Endothelial cell of umbilical vein (primary cell): ENCODE results near the gene KIF9. TPM values are rescaled to one million over a fixed set of nuclear protein-coding genes. Genes with fewer than 3 reads are reported as not detected.

Experiments used
- BruUV-seq: library from RNA; stranded (reverse); fragments of 400-500 nt; replicated peaks from 2 replicates; lab custom pipeline; 2021; lab: Mats Ljungman, UMichigan
- CTCF ChIA-PET: fragments of 300-600, 350-600 bp; sonication (Branson Sonifier 250); formaldehyde crosslinking; loops from one replicate; lab custom pipeline; 2021; ENCODE audit warnings: antibody characterized with exemption, inconsistent platforms; lab: Charles Lee
- POLR2A ChIA-PET: fragments of 300-600, 350-600 bp; sonication (Branson Sonifier 250); formaldehyde crosslinking; loops from one replicate; lab custom pipeline; 2021; ENCODE audit warnings: antibody characterized with exemption, inconsistent platforms; lab: Charles Lee
- DNase-seq: peaks from one replicate; pipeline ENCODE4 v3.0.0-alpha.2; 2011; ENCODE audit warnings: low read depth, low spot score
- FAIRE-seq: peaks from 2 replicates; lab custom pipeline; 2011; peaks lifted over from hg19 to GRCh38; lab: Jason Lieb, UNC
- H2AFZ ChIP-seq: 2 replicates; pipeline ENCODE4 v1.6.0; 2012; ENCODE audit warnings: low read depth, low read length, control low read depth, inconsistent platforms
- H3K27ac ChIP-seq: 2 replicates; pipeline ENCODE4 v1.5.1; 2011; ENCODE audit warnings: low read depth, mild to moderate bottlenecking, control low read depth, low read length, moderate library complexity; ENCODE audit not compliant: insufficient read depth
- H3K27me3 ChIP-seq, 2 experiments: 2 replicates each; pipeline versions ENCODE4 v1.6.0 to v1.6.1; 2011; ENCODE audit warnings: low read length in 2 of 2, mixed read lengths in 1 of 2; ENCODE audit not compliant: control insufficient read depth in 2 of 2, insufficient read depth in 2 of 2
- H3K36me3 ChIP-seq, 2 experiments: 2 replicates in 1 of 2; 3 replicates in 1 of 2; pipeline ENCODE4 v1.5.1; 2011; ENCODE audit warnings: low read length in 2 of 2, mild to moderate bottlenecking in 1 of 2, moderate library complexity in 1 of 2; ENCODE audit not compliant: control insufficient read depth in 2 of 2, insufficient read depth in 2 of 2; ENCODE audit errors: extremely low read depth in 1 of 2
- H3K4me1 ChIP-seq: 3 replicates; pipeline ENCODE4 v1.5.1; 2011; ENCODE audit warnings: mild to moderate bottlenecking, low read length; ENCODE audit not compliant: control insufficient read depth, insufficient read depth; ENCODE audit errors: extremely low read depth
- H3K4me2 ChIP-seq: 2 replicates; pipeline ENCODE4 v1.6.1; 2011; ENCODE audit warnings: low read length, control low read depth, mixed read lengths; ENCODE audit not compliant: insufficient read depth
- H3K4me3 ChIP-seq, 3 experiments: fragments of 200-600 bp in 1 of 3; sonication (generic), shearing (Covaris generic) in 1 of 3; replicated peaks in 1 of 3; 2 replicates each; pipeline ENCODE4 v1.5.1; 2011 to 2016; ENCODE audit warnings: control low read depth in 3 of 3, low read length in 3 of 3, mild to moderate bottlenecking in 2 of 3, inconsistent platforms in 1 of 3, low read depth in 1 of 3, moderate library complexity in 1 of 3; ENCODE audit not compliant: insufficient read depth in 1 of 3
- H3K79me2 ChIP-seq: 2 replicates; pipeline ENCODE4 v1.6.0; 2012; ENCODE audit warnings: low read length, inconsistent platforms; ENCODE audit not compliant: control insufficient read depth, insufficient read depth
- H3K9ac ChIP-seq: replicated peaks from 2 replicates; pipeline ENCODE3; 2011; ENCODE audit warnings: low read length, control low read depth; ENCODE audit not compliant: insufficient read depth; ENCODE audit errors: extremely low read depth
- H3K9me1 ChIP-seq: replicated peaks from 3 replicates; pipeline ENCODE4 v1.6.0; 2011; ENCODE audit warnings: mild to moderate bottlenecking, low read length; ENCODE audit not compliant: control insufficient read depth, insufficient read depth; ENCODE audit errors: extremely low read depth
- H3K9me3 ChIP-seq: replicated peaks from 2 replicates; pipeline ENCODE4 v1.5.1; 2012; ENCODE audit warnings: low read length, inconsistent platforms; ENCODE audit not compliant: control insufficient read depth, insufficient read depth
- H4K20me1 ChIP-seq: replicated peaks from 2 replicates; pipeline ENCODE3; 2011; ENCODE audit warnings: mild to moderate bottlenecking, low read length; ENCODE audit not compliant: control insufficient read depth, insufficient read depth; ENCODE audit errors: extremely low read depth
- EZH2 ChIP-seq: IDR thresholded peaks from 2 replicates; pipeline ENCODE4 v1.6.1; 2012; ENCODE audit warnings: borderline replicate concordance, low read depth, mild to moderate bottlenecking, moderate library complexity, low read length, inconsistent platforms; ENCODE audit not compliant: severe bottlenecking
- FOS ChIP-seq: IDR thresholded peaks from 2 replicates; pipeline ENCODE4 v1.6.1; 2011; ENCODE audit warnings: mild to moderate bottlenecking, low read length, moderate library complexity, borderline replicate concordance; ENCODE audit not compliant: insufficient read depth
- GATA2 ChIP-seq: IDR thresholded peaks from 2 replicates; pipeline ENCODE4 v1.7.0; 2011; ENCODE audit warnings: low read depth, mild to moderate bottlenecking, moderate library complexity, mixed read lengths, low read length; ENCODE audit not compliant: insufficient read length, insufficient read depth
- JUN ChIP-seq: IDR thresholded peaks from 2 replicates; pipeline ENCODE4 v1.6.1; 2011; ENCODE audit warnings: borderline replicate concordance, low read depth; ENCODE audit not compliant: insufficient read length, insufficient read depth
- MYC ChIP-seq: IDR thresholded peaks from one replicate; pipeline ENCODE4 v1.6.1; 2011; ENCODE audit warnings: mild to moderate bottlenecking, low read depth, low read length
- POLR2A ChIP-seq: IDR thresholded peaks from 2 replicates; pipeline ENCODE4 v1.6.1; 2012; ENCODE audit warnings: low read depth, mild to moderate bottlenecking, control low read depth, low read length
- POLR2AphosphoS5 ChIP-seq: IDR thresholded peaks from 2 replicates; pipeline ENCODE4 v1.6.1; 2012; ENCODE audit warnings: low read depth, mild to moderate bottlenecking, control low read depth, low read length, moderate library complexity; ENCODE audit not compliant: insufficient read depth
- dilution Hi-C: fragments of 300-500 bp; cut with MboI; formaldehyde crosslinking; loops from one replicate; pipeline ENCODE4 v1.15.0; 2019; ENCODE audit warnings: low sequenced_read_pairs; ENCODE audit not compliant: extremely low pct_ligation_motif_present
- intact Hi-C: fragments of 100-400 bp; cut with micrococcal nuclease; formaldehyde crosslinking; loops from one replicate; pipeline ENCODE4 v1.10.0; 2022
- polyA plus RNA-seq, 4 experiments: library from polyadenylated mRNA; depleted of rRNA in 3 of 4; stranded (reverse) in 3 of 4; unstranded in 1 of 4; fragments of >200 nt; gene quantifications; 2 replicates each; pipeline versions ENCODE4 v1.2.1 to v1.2.3, GENCODE V29; 2011 to 2012; ENCODE audit warnings: missing spikeins in 1 of 4
- total RNA-seq: library from RNA; stranded (reverse); gene quantifications from 2 replicates; pipeline ENCODE4 v1.2.3, GENCODE V29; 2021
- TF ChIP-seq, protein P1 (sequence below), 2 donors: IDR thresholded peaks; 1 replicate in 1 of 2; 2 replicates in 1 of 2; pipeline ENCODE4 v1.5.1; 2011; ENCODE audit warnings: low read length in 2 of 2, mild to moderate bottlenecking in 2 of 2, moderate library complexity in 2 of 2, control low read depth in 1 of 2, inconsistent platforms in 1 of 2, low read depth in 1 of 2; ENCODE audit not compliant: insufficient read depth in 1 of 2; ENCODE audit errors: extremely low read depth in 1 of 2
- TF ChIP-seq, protein P2 (sequence below): IDR thresholded peaks from 2 replicates; pipeline ENCODE4 v1.6.1; 2011; ENCODE audit not compliant: insufficient read depth, insufficient read length

Gene KIF9
- total and polyA plus RNA-seq, 2 donors (not counting 3 experiments of a cell fraction or from before 2014, with no cell fraction given), result 20.5 to 22.4 TPM

DNA sequence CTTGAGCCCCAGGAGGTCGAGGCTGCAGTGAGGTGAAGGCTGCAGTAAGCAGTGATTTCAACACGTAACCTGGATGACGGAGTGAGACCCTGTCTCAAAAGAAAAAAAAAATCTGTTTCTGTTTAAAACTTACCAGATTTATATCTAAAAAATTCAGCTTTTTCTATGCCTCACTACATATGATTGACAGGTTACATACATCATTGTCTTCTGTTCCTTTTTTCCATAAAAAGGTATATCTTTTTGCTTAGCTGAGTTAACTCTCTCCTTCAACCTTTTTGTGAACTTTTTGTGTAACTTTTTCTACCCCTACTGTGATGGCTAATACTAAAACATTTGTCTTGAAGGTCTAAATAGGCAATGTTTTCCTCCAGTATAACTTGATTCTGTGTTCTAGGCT is 80.1 kb downstream of the KIF9 start:
- Histone ChIP-seq H3K9ac (no peak overlapping the region), H3K9me3 (no peaks in the 10 kb centered on the region), H3K4me3 (no peak overlapping the region), H4K20me1 (no peaks in the 10 kb centered on the region), H3K27ac (no peak overlapping the region), H3K9me1 (no peaks in the 10 kb centered on the region), H3K4me1 (no peaks in the 10 kb centered on the region), H3K4me2 (no peak overlapping the region), H3K36me3 (no peaks in the 10 kb centered on the region), H3K27me3 (no peaks in the 10 kb centered on the region), H2AFZ (no peak overlapping the region), H3K79me2 (no peaks in the 10 kb centered on the region)
- intact Hi-C loops, result no loop called here
- CTCF ChIA-PET, result no interaction called here
- TF ChIP-seq MYC (no peak), POLR2AphosphoS5 (no peak), FOS (no peak), GATA2 (no peak), JUN (no peak), POLR2A (no peak)
- no peak for FAIRE-seq
- dilution Hi-C loops, result no loop called here
- BruUV-seq, result no TSS peak
- no peak for DNase-seq
- POLR2A ChIA-PET, result no interaction called here

DNA sequence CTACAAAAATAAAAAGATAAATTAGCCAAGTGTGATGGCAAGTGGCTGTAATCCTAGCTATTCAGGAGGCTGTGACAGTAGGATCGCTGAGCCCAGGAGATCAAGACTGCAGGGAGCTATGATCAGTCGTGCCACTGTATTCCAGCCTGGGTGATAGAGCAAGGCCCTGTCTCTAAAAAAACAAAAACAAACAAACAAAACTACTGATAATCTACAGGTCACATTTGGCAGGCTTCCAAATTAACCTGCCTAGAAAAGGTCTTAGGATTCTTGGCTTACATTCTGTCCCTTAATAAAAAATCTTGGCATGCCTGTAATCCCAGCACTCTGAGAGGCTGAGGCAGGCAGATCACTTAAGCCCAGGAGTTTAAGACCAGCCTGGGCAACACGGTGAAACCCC is 85.3 kb downstream of the KIF9 start:
- no TSS peak for BruUV-seq
- no peaks in the 10 kb centered on the region for H3K36me3 ChIP-seq

More for the DNA sequence above, 85.3 kb downstream of the KIF9 start:
- Histone ChIP-seq H3K27me3 (no peaks in the 10 kb centered on the region), H3K79me2 (no peaks in the 10 kb centered on the region), H3K4me2 (no peak overlapping the region), H3K4me3 (no peak overlapping the region), H2AFZ (no peak overlapping the region), H3K27ac (no peak overlapping the region), H3K9me3 (no peaks in the 10 kb centered on the region), H4K20me1 (no peaks in the 10 kb centered on the region), H3K9ac (no peak overlapping the region), H3K9me1 (no peaks in the 10 kb centered on the region), H3K4me1 (no peaks in the 10 kb centered on the region)
- no peak for FAIRE-seq
- TF ChIP-seq POLR2AphosphoS5 (no peak), POLR2A (no peak), JUN (no peak), MYC (no peak), EZH2 (no peak), GATA2 (no peak), FOS (no peak)
- TF ChIP-seq, protein P1, sequence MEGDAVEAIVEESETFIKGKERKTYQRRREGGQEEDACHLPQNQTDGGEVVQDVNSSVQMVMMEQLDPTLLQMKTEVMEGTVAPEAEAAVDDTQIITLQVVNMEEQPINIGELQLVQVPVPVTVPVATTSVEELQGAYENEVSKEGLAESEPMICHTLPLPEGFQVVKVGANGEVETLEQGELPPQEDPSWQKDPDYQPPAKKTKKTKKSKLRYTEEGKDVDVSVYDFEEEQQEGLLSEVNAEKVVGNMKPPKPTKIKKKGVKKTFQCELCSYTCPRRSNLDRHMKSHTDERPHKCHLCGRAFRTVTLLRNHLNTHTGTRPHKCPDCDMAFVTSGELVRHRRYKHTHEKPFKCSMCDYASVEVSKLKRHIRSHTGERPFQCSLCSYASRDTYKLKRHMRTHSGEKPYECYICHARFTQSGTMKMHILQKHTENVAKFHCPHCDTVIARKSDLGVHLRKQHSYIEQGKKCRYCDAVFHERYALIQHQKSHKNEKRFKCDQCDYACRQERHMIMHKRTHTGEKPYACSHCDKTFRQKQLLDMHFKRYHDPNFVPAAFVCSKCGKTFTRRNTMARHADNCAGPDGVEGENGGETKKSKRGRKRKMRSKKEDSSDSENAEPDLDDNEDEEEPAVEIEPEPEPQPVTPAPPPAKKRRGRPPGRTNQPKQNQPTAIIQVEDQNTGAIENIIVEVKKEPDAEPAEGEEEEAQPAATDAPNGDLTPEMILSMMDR (IDR thresholded peaks at IDR 0.05; ENCODE audit: extremely low read depth in 1 of 2, insufficient read depth in 1 of 2, low read depth in 1 of 2, low read length in 2 of 2), result no peak
- TF ChIP-seq, protein P2, sequence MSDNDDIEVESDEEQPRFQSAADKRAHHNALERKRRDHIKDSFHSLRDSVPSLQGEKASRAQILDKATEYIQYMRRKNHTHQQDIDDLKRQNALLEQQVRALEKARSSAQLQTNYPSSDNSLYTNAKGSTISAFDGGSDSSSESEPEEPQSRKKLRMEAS, result no peak
- CTCF ChIA-PET, result interaction anchor here (0.6 kb wide), 1 partner anchor 508 kb away, joined by 4 read pairs; no protein-coding TSS in a partner anchor
- POLR2A ChIA-PET, result no interaction called here
- no peak for DNase-seq
- dilution Hi-C loops, result no loop called here
- intact Hi-C loops, result no loop called here
